DOHH2 (cell line): ENCODE results near the gene MAPK8.

Source experiments
- CTCF ChIP-seq: fragments of 200-600 bp; sonication (generic); IDR thresholded peaks from one replicate; pipeline ENCODE4 v1.5.1; 2014; ENCODE audit warnings: antibody characterized with exemption, mild to moderate bottlenecking, low read depth, low read length; ENCODE audit not compliant: poor library complexity, severe bottlenecking
- EZH2phosphoT487 ChIP-seq: fragments of 200-600 bp; sonication (generic); IDR thresholded peaks from 2 replicates; pipeline ENCODE4 v1.6.1; 2017; ENCODE audit warnings: borderline replicate concordance, mild to moderate bottlenecking, antibody characterized with exemption, low read length, moderate library complexity, mixed read lengths

GRCh38 chr10:48287417-48288391, 18.8 kb upstream of the MAPK8 start:
- no peak for TF ChIP-seq CTCF
- TF ChIP-seq EZH2phosphoT487, result no peak
